Gastroesophageal sphincter (tissue), 4 donors: ENCODE data around the gene PRKRIP1. TPM values are rescaled to one million over a fixed set of nuclear protein-coding genes. Genes with fewer than 3 reads are reported as not detected.
A peak's percentile ranks its signal among the peaks of the same experiment; 100 is the strongest.
"Not testable (repeated sequence)": the region's sequence is repeated elsewhere in the genome, so short reads cannot be mapped to it uniquely, and the experiment has no call there.

Source experiments
- ATAC-seq: fragments of 150-250 bp; one replicate; pipeline ENCODE4 v1.9.1; 2016; ENCODE audit warnings: mild to moderate bottlenecking, moderate library complexity
- H3K27ac ChIP-seq, 4 donors: fragments of 200-600 bp; sonication (generic) in 3 of 4; 1 replicate in 3 of 4; 2 replicates in 1 of 4; pipeline ENCODE4 v1.5.1; 2016 to 2019
- H3K27me3 ChIP-seq: fragments of 200-600 bp; sonication (generic); one replicate; pipeline ENCODE4 v1.5.1; 2019
- H3K36me3 ChIP-seq, 2 donors: fragments of 200-600 bp; sonication (generic); one replicate each; pipeline ENCODE4 v1.5.1; 2019; ENCODE audit warnings: control low read depth in 1 of 2
- H3K4me1 ChIP-seq, 3 donors: fragments of 200-600 bp; sonication (generic); 1 replicate in 2 of 3; 2 replicates in 1 of 3; pipeline ENCODE4 v1.5.1; 2016 to 2019; ENCODE audit warnings: control low read depth in 2 of 3
- H3K4me3 ChIP-seq, 2 donors: fragments of 200-600 bp; sonication (generic); one replicate each; pipeline ENCODE4 v1.5.1; 2019; ENCODE audit warnings: mild to moderate bottlenecking in 1 of 2, moderate library complexity in 1 of 2
- H3K9me3 ChIP-seq, 3 donors: fragments of 200-600 bp; sonication (generic); one replicate each; pipeline ENCODE4 v1.5.1; 2017 to 2019; ENCODE audit warnings: control low read depth in 2 of 3
- EP300 ChIP-seq: sonication (generic); formaldehyde crosslinking; IDR thresholded peaks from one replicate; pipeline ENCODE4 v1.6.1; 2017; ENCODE audit warnings: antibody characterized with exemption, mild to moderate bottlenecking
- POLR2A ChIP-seq, 2 donors: fragments of 450-650 bp; IDR thresholded peaks; one replicate each; pipeline ENCODE4 v1.6.1; 2017; ENCODE audit warnings: antibody characterized with exemption in 2 of 2, mild to moderate bottlenecking in 2 of 2, moderate library complexity in 1 of 2
- POLR2AphosphoS5 ChIP-seq: sonication (generic); formaldehyde crosslinking; IDR thresholded peaks from one replicate; pipeline ENCODE4 v1.6.1; 2017; ENCODE audit warnings: antibody characterized with exemption
- WGBS, 2 donors: methylation state at CpG; one replicate each; pipeline ENCODE4 v1.1.5; 2018; ENCODE audit warnings: low coverage in 1 of 2; 5-methylcytosine and 5-hydroxymethylcytosine counted together
- total RNA-seq, 4 donors: library from RNA; depleted of rRNA; stranded (reverse); fragments of >200 nt; gene quantifications; one replicate each; pipeline ENCODE4 v1.1.0, GENCODE V29; 2016
- TF ChIP-seq, protein P1 (sequence below), 4 experiments: fragments of 200-600 bp in 2 of 4; fragments of 450-650 bp in 2 of 4; sonication (generic) in 1 of 4; IDR thresholded peaks; one replicate each; pipeline ENCODE4 v1.5.1; 2017 to 2019; ENCODE audit warnings: antibody characterized with exemption in 4 of 4, mild to moderate bottlenecking in 2 of 4, moderate library complexity in 2 of 4

Gene PRKRIP1
- 10 to 100 TPM; 11.7 to 48.7 (median 24.4) TPM for total RNA-seq

DNA sequence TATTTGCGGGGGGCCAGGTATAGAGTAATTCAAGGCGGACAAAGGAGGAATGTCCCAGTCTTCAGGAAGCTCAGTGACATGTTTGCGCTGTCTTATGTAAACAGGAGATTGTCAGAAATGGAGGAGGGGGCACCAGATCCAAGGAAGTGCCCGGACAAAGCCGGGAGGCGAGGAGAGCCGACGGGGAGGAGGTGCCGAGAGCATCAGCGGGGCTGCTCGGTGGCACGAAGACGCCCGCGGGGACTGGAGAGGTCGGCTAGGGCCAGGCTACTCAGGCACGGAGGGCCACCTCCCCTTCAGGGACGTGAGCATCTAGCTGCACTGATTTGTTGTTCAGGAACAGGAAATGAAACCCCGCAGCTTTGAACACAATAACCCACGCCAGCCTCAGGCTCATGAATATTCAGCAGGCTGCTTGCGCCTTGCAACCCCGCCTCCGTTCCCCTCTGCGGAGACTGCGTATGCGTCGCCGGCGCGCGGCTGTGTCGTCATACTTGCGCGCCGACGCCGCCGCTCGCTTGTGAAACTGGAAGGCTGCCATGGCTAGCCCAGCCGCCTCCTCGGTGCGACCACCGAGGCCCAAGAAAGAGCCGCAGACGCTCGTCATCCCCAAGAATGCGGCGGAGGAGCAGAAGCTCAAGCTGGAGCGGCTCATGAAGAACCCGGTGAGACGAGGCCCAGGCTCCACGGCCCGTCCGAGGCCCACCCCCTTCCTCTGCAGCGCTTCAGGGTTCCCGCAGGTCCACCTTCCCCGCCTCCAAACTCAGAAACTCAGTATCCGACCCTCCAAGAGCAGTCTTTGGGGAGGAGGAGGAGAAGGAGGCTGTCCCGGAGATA is at the start of gene PRKRIP1:
PRKRIP1 (plus strand) TSS at position 491 of the 837 bp plus-strand sequence; CDS start at position 540, 49 bp downstream.
- 0% methylated on average over 3 to 16 of the region's 59 CpGs for WGBS, 2 donors
- no peaks in the 10 kb centered on the region for H3K9me3 ChIP-seq
- H3K36me3 ChIP-seq, result peaks cover 0 to 41% of the 10 kb centered on the region in 2 donors
- H3K4me3 ChIP-seq, result peak within 1 kb of the TSS; percentile 66 to 94
- TF ChIP-seq POLR2AphosphoS5, result peak; percentile 77
- no peak for TF ChIP-seq EP300
- TF ChIP-seq, protein P1, sequence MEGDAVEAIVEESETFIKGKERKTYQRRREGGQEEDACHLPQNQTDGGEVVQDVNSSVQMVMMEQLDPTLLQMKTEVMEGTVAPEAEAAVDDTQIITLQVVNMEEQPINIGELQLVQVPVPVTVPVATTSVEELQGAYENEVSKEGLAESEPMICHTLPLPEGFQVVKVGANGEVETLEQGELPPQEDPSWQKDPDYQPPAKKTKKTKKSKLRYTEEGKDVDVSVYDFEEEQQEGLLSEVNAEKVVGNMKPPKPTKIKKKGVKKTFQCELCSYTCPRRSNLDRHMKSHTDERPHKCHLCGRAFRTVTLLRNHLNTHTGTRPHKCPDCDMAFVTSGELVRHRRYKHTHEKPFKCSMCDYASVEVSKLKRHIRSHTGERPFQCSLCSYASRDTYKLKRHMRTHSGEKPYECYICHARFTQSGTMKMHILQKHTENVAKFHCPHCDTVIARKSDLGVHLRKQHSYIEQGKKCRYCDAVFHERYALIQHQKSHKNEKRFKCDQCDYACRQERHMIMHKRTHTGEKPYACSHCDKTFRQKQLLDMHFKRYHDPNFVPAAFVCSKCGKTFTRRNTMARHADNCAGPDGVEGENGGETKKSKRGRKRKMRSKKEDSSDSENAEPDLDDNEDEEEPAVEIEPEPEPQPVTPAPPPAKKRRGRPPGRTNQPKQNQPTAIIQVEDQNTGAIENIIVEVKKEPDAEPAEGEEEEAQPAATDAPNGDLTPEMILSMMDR (IDR thresholded peaks at IDR 0.05), result no peak
- TF ChIP-seq POLR2A (IDR thresholded peaks at IDR 0.05), result peak in 1 of 2 donors; percentile 25
- H3K4me1 ChIP-seq, result peaks cover 0 to 28% (median 6%) of the 10 kb centered on the region in 3 donors
- peak within 1 kb of the TSS; percentile 61 to 89 (median 86) for H3K27ac ChIP-seq
- ATAC-seq, result peak; percentile 92
- no peaks in the 10 kb centered on the region for H3K27me3 ChIP-seq

- H3K9me3 ChIP-seq, H3K36me3 ChIP-seq, H3K4me3 ChIP-seq, H3K27ac ChIP-seq, H3K4me1 ChIP-seq, ATAC-seq, H3K27me3 ChIP-seq: not testable (repeated sequence)
- 80% methylated on average over 1 of the region's 6 CpGs; no CpG with 5 or more reads in 1 of the 2 donors for WGBS, 2 donors
Measured at GRCh38 chr7:102346983-102347382, 49.2 kb upstream of the PRKRIP1 start.

- H3K9me3 ChIP-seq, H3K4me3 ChIP-seq, ATAC-seq, H3K4me1 ChIP-seq, H3K27ac ChIP-seq, H3K36me3 ChIP-seq, H3K27me3 ChIP-seq: not testable (repeated sequence)
- no CpG with 5 or more reads among the region's 6 CpGs for WGBS, 2 donors
Measured at GRCh38 chr7:102356344-102356743, 39.8 kb upstream of the PRKRIP1 start, which contains the start of gene SPDYE6. Gene SPDYE6 (minus strand): TSS chr7:102356444. CDS start chr7:102356023, 421 bp downstream.

GRCh38 chr7:102363549-102364393 is 32.4 kb upstream of the PRKRIP1 start:
- not testable (repeated sequence) for H3K36me3 ChIP-seq, H3K9me3 ChIP-seq, H3K27me3 ChIP-seq
- Histone ChIP-seq H3K4me1 (peaks cover 0 to 15% (median 0%) of the 10 kb centered on the region in 3 donors), H3K4me3 (peak overlapping the region; percentile 79 to 84), H3K27ac (peak overlapping the region; percentile 90 to 95 (median 92))
- TF ChIP-seq POLR2AphosphoS5 (peak; percentile 90), POLR2A (IDR thresholded peaks at IDR 0.05) (peak; percentile 70 to 78)
- TF ChIP-seq, protein P1 (IDR thresholded peaks at IDR 0.05), result peak in 3 of 4 experiments; percentile 42 to 45 (median 43)
- ATAC-seq, result peak; percentile 100
- WGBS, 2 donors, result 0% methylated on average over 4 of the region's 76 CpGs; no CpG with 5 or more reads in 1 of the 2 donors

DNA sequence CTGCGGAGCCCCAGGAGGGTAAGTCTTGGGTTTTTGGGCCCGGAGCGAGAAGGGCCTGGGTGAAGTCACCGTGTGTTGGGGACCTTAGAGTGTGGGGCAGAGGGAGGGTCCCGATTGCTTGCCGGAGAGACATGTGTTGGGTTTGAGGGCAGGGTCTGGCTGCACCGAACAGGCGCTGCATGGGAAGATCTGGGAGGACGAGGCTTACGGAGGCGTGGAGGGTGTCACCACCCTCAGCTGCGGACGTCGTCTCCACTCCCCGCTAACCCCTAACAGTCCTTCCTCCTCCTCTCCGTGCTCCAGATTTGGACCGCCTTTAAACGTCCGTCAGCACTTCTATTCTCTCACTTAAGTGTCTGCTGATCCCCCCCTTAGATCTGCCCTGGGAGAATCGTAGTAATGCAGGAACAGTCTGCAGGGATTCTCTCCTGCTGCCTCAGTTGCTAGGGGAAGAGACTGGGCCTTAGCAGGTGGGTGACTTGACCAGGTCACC is 31.7 kb upstream of the PRKRIP1 start:
- not testable (repeated sequence) for H3K36me3 ChIP-seq, H3K9me3 ChIP-seq, H3K27me3 ChIP-seq, ATAC-seq
- peak overlapping the region; percentile 79 to 84 for H3K4me3 ChIP-seq
- H3K4me1 ChIP-seq, result peaks cover 0 to 15% (median 0%) of the 10 kb centered on the region in 3 donors
- no CpG with 5 or more reads among the region's 20 CpGs for WGBS, 2 donors
- H3K27ac ChIP-seq, result peak overlapping the region; percentile 90 to 95 (median 92)

- ATAC-seq, H3K36me3 ChIP-seq, H3K9me3 ChIP-seq, H3K27me3 ChIP-seq, H3K27ac ChIP-seq: not testable (repeated sequence)
- 43 to 80% methylated on average over 1 to 3 of the region's 7 CpGs for WGBS, 2 donors
- H3K4me1 ChIP-seq, result peaks cover 0 to 15% (median 0%) of the 10 kb centered on the region in 3 donors
- peak overlapping the region in 1 of 2 donors; percentile 79 for H3K4me3 ChIP-seq
Measured at GRCh38 chr7:102365390-102365789, 30.8 kb upstream of the PRKRIP1 start.

DNA sequence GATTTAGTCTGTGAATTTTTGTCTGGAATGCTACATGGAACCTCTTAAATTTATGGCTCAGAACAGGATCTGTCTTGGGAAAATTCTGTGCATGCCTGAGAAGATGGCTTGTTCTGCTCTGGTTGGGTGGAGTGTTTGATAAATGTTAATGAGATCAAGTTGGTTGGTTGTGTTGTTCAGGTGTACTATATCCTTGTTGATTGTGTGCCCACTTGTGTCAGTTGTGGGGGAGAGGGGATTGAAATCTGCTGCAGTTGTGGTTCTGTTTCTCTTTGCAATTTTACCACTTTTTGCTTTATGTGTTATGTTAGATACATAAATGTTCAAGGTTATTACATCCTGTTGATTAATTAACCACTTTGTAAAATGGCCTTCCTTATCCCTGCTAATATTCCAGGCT is 26.1 kb upstream of the PRKRIP1 start:
- H3K4me1 ChIP-seq, ATAC-seq, H3K27me3 ChIP-seq, H3K27ac ChIP-seq, H3K4me3 ChIP-seq, H3K9me3 ChIP-seq: not testable (repeated sequence)
- H3K36me3 ChIP-seq, result peaks cover 0 to 17% of the 10 kb centered on the region in 2 donors

GRCh38 chr7:102372796-102373195 is 23.4 kb upstream of the PRKRIP1 start:
- H3K27me3 ChIP-seq, H3K4me3 ChIP-seq, H3K9me3 ChIP-seq, ATAC-seq, H3K4me1 ChIP-seq, H3K27ac ChIP-seq: not testable (repeated sequence)
- peaks cover 0 to 36% of the 10 kb centered on the region in 2 donors for H3K36me3 ChIP-seq
- 70 to 72% methylated on average over 2 of the region's 2 CpGs for WGBS, 2 donors
